SK-N-SH (cell line): ENCODE results near the gene TJP1. TPM values are rescaled to one million over a fixed set of nuclear protein-coding genes. Genes with fewer than 3 reads are reported as not detected.

Experiments
- CTCF ChIA-PET: fragments of 300-600, 350-600 bp; formaldehyde crosslinking; extraction: SDS; loops from one replicate; lab custom pipeline; 2021; lab: Yijun Ruan, JAX
- POLR2A ChIA-PET: fragments of 350-600 bp; sonication (Branson Sonifier 250); formaldehyde crosslinking; extraction: SDS; loops from one replicate; lab custom pipeline; 2020; ENCODE audit warnings: antibody characterized with exemption, inconsistent platforms; lab: Yijun Ruan, JAX
- DNase-seq: peaks from one replicate; pipeline ENCODE4 v3.0.0; 2012
- H2AFZ ChIP-seq: fragments of 200-600 bp; sonication (generic); 2 replicates; pipeline ENCODE4 v1.8.1; 2016; ENCODE audit warnings: antibody characterized with exemption, mild to moderate bottlenecking, low read depth
- H3F3A ChIP-seq: fragments of 200-600 bp; sonication (generic); replicated peaks from 2 replicates; pipeline ENCODE3; 2016; ENCODE audit warnings: antibody characterized with exemption, mild to moderate bottlenecking; ENCODE audit not compliant: insufficient read depth
- H3K27ac ChIP-seq, 2 experiments: fragments of 200-500 bp in 1 of 2; fragments of 200-600 bp in 1 of 2; sonication (Bioruptor generic) in 1 of 2; sonication (generic), shearing (Covaris generic) in 1 of 2; 2 replicates each; pipeline versions ENCODE4 v1.5.1 to v1.6.1; 2014 to 2016; ENCODE audit warnings: low read depth in 2 of 2, inconsistent platforms in 1 of 2, low read length in 1 of 2, mild to moderate bottlenecking in 1 of 2, mixed read lengths in 1 of 2
- H3K27me3 ChIP-seq: fragments of 200-600 bp; sonication (generic), shearing (Covaris generic); 2 replicates; pipeline ENCODE4 v1.6.1; 2016; ENCODE audit warnings: mixed run types; ENCODE audit not compliant: insufficient read depth
- H3K36me3 ChIP-seq, 2 experiments: fragments of 200-500 bp in 1 of 2; fragments of 200-600 bp in 1 of 2; sonication (Bioruptor generic) in 1 of 2; sonication (generic) in 1 of 2; replicated peaks in 1 of 2; 2 replicates each; pipeline versions ENCODE3 to v1.5.1; 2014 to 2016; ENCODE audit warnings: low read length in 1 of 2, mild to moderate bottlenecking in 1 of 2; ENCODE audit not compliant: insufficient read depth in 2 of 2, control insufficient read depth in 1 of 2
- H3K4me1 ChIP-seq, 2 experiments: fragments of 200-500 bp in 1 of 2; fragments of 200-600 bp in 1 of 2; sonication (Bioruptor generic) in 1 of 2; sonication (generic), shearing (Covaris generic) in 1 of 2; 2 replicates each; pipeline versions ENCODE4 v1.5.1 to v1.6.1; 2014 to 2016; ENCODE audit warnings: low read depth in 1 of 2, low read length in 1 of 2, mixed run types in 1 of 2; ENCODE audit not compliant: insufficient read depth in 2 of 2, control insufficient read depth in 1 of 2
- H3K4me2 ChIP-seq: fragments of 200-600 bp; sonication (generic), shearing (Covaris generic); 2 replicates; pipeline ENCODE4 v1.6.1; 2017; ENCODE audit warnings: mixed run types
- H3K4me3 ChIP-seq, 2 experiments: fragments of 200-500 bp in 1 of 2; fragments of 200-600 bp in 1 of 2; sonication (Bioruptor generic) in 1 of 2; sonication (generic), shearing (Covaris generic) in 1 of 2; 2 replicates each; pipeline versions ENCODE4 v1.5.1 to v1.8.1; 2014 to 2016; ENCODE audit warnings: low read depth in 2 of 2, inconsistent platforms in 1 of 2, low read length in 1 of 2, mild to moderate bottlenecking in 1 of 2, mixed read lengths in 1 of 2, moderate library complexity in 1 of 2
- H3K79me2 ChIP-seq: fragments of 200-600 bp; sonication (generic); 2 replicates; pipeline ENCODE4 v1.8.1; 2017; ENCODE audit warnings: mild to moderate bottlenecking; ENCODE audit not compliant: insufficient read depth
- H3K9ac ChIP-seq: fragments of 200-600 bp; sonication (generic); 2 replicates; pipeline ENCODE4 v1.6.1; 2017; ENCODE audit warnings: mixed run types
- H3K9me2 ChIP-seq: fragments of 200-600 bp; sonication (generic); 2 replicates; pipeline ENCODE4 v1.6.1; 2017; ENCODE audit warnings: mixed run types
- H3K9me3 ChIP-seq: fragments of 200-600 bp; sonication (generic); 2 replicates; pipeline ENCODE4 v1.6.1; 2017; ENCODE audit warnings: mixed run types, mild to moderate bottlenecking, moderate library complexity
- H4K20me1 ChIP-seq: fragments of 200-600 bp; sonication (generic); 2 replicates; pipeline ENCODE4 v1.6.1; 2017; ENCODE audit warnings: mild to moderate bottlenecking, mixed run types; ENCODE audit not compliant: insufficient read depth
- EP300 ChIP-seq, 2 experiments: IDR thresholded peaks; 2 replicates each; pipeline versions ENCODE4 v1.4.0 to v1.6.1; 2012; ENCODE audit warnings: borderline replicate concordance in 1 of 2, low read depth in 1 of 2, low read length in 1 of 2
- FOSL2 ChIP-seq: IDR thresholded peaks from 2 replicates; pipeline ENCODE4 v1.4.0; 2012; ENCODE audit warnings: low read depth, mild to moderate bottlenecking, moderate library complexity, borderline replicate concordance
- FOXM1 ChIP-seq: IDR thresholded peaks from 2 replicates; pipeline ENCODE4 v1.4.0; 2012; ENCODE audit warnings: low read depth, mild to moderate bottlenecking
- JUND ChIP-seq: IDR thresholded peaks from 2 replicates; pipeline ENCODE4 v1.4.0; 2012
- NFIC ChIP-seq: IDR thresholded peaks from 2 replicates; pipeline ENCODE4 v1.4.0; 2012; ENCODE audit warnings: borderline replicate concordance
- RCOR1 ChIP-seq: fragments of 150-350 bp; IDR thresholded peaks from 2 replicates; pipeline ENCODE4 v1.6.1; 2017; ENCODE audit warnings: antibody characterized with exemption, low read length
- TCF12 ChIP-seq: IDR thresholded peaks from 2 replicates; pipeline ENCODE4 v1.4.0; 2012
- WGBS: methylation state at CpG from one replicate; pipeline ENCODE4 v1.1.6; 2017; ENCODE audit warnings: low lambda C conversion rate; 5-methylcytosine and 5-hydroxymethylcytosine counted together
- polyA plus RNA-seq, 3 experiments: library from polyadenylated mRNA; depleted of rRNA; stranded (reverse); fragments of >200 nt; gene quantifications; 2 replicates each; pipeline ENCODE4 v1.2.3, GENCODE V29; 2012
- TF ChIP-seq, protein P1 (sequence below): IDR thresholded peaks from 2 replicates; pipeline ENCODE4 v1.4.0; 2012; ENCODE audit warnings: low read depth, borderline replicate concordance
- TF ChIP-seq, protein P2 (sequence below): IDR thresholded peaks from 2 replicates; pipeline ENCODE4 v1.6.1; 2012; ENCODE audit warnings: mild to moderate bottlenecking, low read depth, low read length, moderate library complexity
- TF ChIP-seq, protein P3 (sequence below): IDR thresholded peaks from 2 replicates; pipeline ENCODE4; 2012

TJP1 gene
- polyA plus RNA-seq, 1 of the 3 experiments (the other 2 are of a cell fraction) = 17.5 TPM

DNA sequence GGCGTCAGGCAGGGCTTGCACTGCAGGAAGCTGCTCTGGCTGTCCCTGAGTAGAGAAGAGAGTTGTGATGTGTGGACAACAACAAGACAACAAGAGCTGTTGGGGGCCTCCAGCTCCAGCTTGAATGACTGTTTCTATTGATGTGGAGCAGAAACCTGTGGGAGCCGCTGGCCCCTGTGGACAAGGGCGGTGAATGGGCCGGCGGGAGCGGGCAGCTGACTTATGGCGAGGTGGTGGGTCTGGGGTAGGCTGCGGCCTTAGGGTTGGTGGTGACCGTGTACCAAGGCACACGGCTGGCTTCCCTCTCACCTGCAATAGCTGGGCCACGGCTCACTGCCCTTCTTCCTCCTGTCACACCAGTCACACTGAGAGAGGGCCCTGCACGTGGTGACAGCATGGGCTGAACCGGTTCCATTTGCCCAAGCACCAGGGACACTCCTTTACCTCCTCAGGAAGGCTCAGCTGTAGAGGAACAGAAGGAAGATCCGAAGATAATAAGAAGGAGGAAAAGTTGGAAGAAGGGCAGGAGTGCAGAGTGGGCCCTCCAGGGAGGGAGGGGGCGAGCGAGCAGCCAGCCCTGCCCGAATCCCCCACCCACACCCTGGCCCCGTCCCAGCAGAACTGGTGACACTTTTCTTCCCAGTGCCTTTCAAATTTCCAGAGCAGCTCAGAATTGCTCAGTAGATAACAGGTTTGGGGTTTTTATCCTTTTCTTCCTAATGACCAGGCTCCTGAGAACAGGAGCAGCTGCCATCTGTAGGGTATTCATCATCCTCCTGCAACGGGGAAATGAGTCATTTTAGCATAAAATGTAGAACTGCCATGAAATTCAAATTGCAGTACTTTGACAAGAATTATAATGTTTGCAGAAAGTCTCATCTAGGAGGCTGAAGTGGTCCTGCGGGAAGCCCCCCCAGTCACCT lies 136.9 kb downstream of the TJP1 start:
- no peak for DNase-seq
- H3K27ac ChIP-seq = peak overlapping the region in 1 of 2 experiments; percentile 68; a peak in 2 of 4 replicates
- peak overlapping the region; percentile 44 for H3K4me2 ChIP-seq
- ChIA-PET CTCF (interaction anchor here (0.7 to 2.7 kb wide), 5 partner anchors 9 to 390 kb away, joined by 3 to 7 read pairs (median 3); no protein-coding TSS in a partner anchor), POLR2A (no interaction called here)
- H3K9me3 ChIP-seq = no peaks in the 10 kb centered on the region
- H2AFZ ChIP-seq = peak overlapping the region; percentile 1; the same call in 1 of the 2 replicates
- no peak overlapping the region for H3K4me3 ChIP-seq
- no peaks in the 10 kb centered on the region for H3K36me3 ChIP-seq
- TF ChIP-seq FOXM1 (no peak), TCF12 (peak; percentile 82), NFIC (no peak), FOSL2 (peak; percentile 78), RCOR1 (no peak), EP300 (IDR thresholded peaks at IDR 0.05; ENCODE audit: borderline replicate concordance in 1 of 2, low read depth in 1 of 2, low read length in 1 of 2) (peak in 1 of 2 experiments; percentile 56; a peak in 1 of 4 replicates), JUND (peak; percentile 71)
- TF ChIP-seq, protein P1, sequence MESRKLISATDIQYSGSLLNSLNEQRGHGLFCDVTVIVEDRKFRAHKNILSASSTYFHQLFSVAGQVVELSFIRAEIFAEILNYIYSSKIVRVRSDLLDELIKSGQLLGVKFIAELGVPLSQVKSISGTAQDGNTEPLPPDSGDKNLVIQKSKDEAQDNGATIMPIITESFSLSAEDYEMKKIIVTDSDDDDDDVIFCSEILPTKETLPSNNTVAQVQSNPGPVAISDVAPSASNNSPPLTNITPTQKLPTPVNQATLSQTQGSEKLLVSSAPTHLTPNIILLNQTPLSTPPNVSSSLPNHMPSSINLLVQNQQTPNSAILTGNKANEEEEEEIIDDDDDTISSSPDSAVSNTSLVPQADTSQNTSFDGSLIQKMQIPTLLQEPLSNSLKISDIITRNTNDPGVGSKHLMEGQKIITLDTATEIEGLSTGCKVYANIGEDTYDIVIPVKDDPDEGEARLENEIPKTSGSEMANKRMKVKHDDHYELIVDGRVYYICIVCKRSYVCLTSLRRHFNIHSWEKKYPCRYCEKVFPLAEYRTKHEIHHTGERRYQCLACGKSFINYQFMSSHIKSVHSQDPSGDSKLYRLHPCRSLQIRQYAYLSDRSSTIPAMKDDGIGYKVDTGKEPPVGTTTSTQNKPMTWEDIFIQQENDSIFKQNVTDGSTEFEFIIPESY = no peak
- TF ChIP-seq, protein P2, sequence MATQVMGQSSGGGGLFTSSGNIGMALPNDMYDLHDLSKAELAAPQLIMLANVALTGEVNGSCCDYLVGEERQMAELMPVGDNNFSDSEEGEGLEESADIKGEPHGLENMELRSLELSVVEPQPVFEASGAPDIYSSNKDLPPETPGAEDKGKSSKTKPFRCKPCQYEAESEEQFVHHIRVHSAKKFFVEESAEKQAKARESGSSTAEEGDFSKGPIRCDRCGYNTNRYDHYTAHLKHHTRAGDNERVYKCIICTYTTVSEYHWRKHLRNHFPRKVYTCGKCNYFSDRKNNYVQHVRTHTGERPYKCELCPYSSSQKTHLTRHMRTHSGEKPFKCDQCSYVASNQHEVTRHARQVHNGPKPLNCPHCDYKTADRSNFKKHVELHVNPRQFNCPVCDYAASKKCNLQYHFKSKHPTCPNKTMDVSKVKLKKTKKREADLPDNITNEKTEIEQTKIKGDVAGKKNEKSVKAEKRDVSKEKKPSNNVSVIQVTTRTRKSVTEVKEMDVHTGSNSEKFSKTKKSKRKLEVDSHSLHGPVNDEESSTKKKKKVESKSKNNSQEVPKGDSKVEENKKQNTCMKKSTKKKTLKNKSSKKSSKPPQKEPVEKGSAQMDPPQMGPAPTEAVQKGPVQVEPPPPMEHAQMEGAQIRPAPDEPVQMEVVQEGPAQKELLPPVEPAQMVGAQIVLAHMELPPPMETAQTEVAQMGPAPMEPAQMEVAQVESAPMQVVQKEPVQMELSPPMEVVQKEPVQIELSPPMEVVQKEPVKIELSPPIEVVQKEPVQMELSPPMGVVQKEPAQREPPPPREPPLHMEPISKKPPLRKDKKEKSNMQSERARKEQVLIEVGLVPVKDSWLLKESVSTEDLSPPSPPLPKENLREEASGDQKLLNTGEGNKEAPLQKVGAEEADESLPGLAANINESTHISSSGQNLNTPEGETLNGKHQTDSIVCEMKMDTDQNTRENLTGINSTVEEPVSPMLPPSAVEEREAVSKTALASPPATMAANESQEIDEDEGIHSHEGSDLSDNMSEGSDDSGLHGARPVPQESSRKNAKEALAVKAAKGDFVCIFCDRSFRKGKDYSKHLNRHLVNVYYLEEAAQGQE = no peak
- TF ChIP-seq, protein P3, sequence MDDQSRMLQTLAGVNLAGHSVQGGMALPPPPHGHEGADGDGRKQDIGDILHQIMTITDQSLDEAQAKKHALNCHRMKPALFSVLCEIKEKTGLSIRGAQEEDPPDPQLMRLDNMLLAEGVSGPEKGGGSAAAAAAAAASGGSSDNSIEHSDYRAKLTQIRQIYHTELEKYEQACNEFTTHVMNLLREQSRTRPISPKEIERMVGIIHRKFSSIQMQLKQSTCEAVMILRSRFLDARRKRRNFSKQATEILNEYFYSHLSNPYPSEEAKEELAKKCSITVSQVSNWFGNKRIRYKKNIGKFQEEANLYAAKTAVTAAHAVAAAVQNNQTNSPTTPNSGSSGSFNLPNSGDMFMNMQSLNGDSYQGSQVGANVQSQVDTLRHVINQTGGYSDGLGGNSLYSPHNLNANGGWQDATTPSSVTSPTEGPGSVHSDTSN = peak; percentile 84
- peaks cover 7 to 16% of the 10 kb centered on the region in 2 experiments; a peak in 3 of 4 replicates for H3K4me1 ChIP-seq
- WGBS = 72% methylated on average over 16 of the region's 20 CpGs
- no peaks in the 10 kb centered on the region for H3K79me2 ChIP-seq
- no peaks in the 10 kb centered on the region for H3K27me3 ChIP-seq
- no peaks in the 10 kb centered on the region for H3K9me2 ChIP-seq
- no peaks in the 10 kb centered on the region for H4K20me1 ChIP-seq
- peaks cover 21% of the 10 kb centered on the region for H3F3A ChIP-seq
- H3K9ac ChIP-seq = peak overlapping the region; percentile 7; the same call in 1 of the 2 replicates
